GM23338 (cell line): ENCODE results near the gene PLA1A. TPM values are rescaled to one million over a fixed set of nuclear protein-coding genes. Genes with fewer than 3 reads are reported as not detected.

Experiments
- ATAC-seq: fragments of 200-7000 bp; cut with Tn5 transposase; 3 replicates; pipeline ENCODE4 v1.9.1; 2020
- DNase-seq: peaks from one replicate; pipeline ENCODE4 v3.0.0-alpha.2; 2015; ENCODE audit warnings: low spot score
- H2AFZ ChIP-seq: fragments of 200-600 bp; sonication (generic); 2 replicates; pipeline ENCODE4 v1.8.0; 2016; ENCODE audit warnings: antibody characterized with exemption, mild to moderate bottlenecking, moderate library complexity
- H3F3A ChIP-seq: fragments of 200-600 bp; sonication (generic); replicated peaks from 2 replicates; pipeline ENCODE4 v1.8.0; 2017; ENCODE audit warnings: antibody characterized with exemption, mixed run types, low read depth
- H3K27ac ChIP-seq: fragments of 200-600 bp; sonication (generic); 2 replicates; pipeline ENCODE4 v1.6.1; 2016; ENCODE audit warnings: low read depth
- H3K27me3 ChIP-seq: fragments of 200-600 bp; sonication (generic); 2 replicates; pipeline ENCODE4 v1.8.0; 2016; ENCODE audit warnings: mild to moderate bottlenecking, mixed run types, moderate library complexity; ENCODE audit not compliant: insufficient read depth
- H3K36me3 ChIP-seq: fragments of 200-600 bp; sonication (generic); 2 replicates; pipeline ENCODE4 v1.8.0; 2016; ENCODE audit warnings: mild to moderate bottlenecking; ENCODE audit not compliant: insufficient read depth
- H3K4me1 ChIP-seq: fragments of 200-600 bp; sonication (generic); 2 replicates; pipeline ENCODE4 v1.8.0; 2016; ENCODE audit warnings: mild to moderate bottlenecking, moderate library complexity; ENCODE audit not compliant: insufficient read depth
- H3K4me2 ChIP-seq: fragments of 200-600 bp; sonication (generic); 2 replicates; pipeline ENCODE4 v1.7.1; 2017; ENCODE audit warnings: mixed run types
- H3K4me3 ChIP-seq: fragments of 200-600 bp; sonication (generic); 2 replicates; pipeline ENCODE4 v1.6.1; 2016; ENCODE audit warnings: mixed run types
- H3K79me2 ChIP-seq: fragments of 200-600 bp; sonication (generic); replicated peaks from 2 replicates; pipeline ENCODE4 v1.8.0; 2017; ENCODE audit warnings: mild to moderate bottlenecking; ENCODE audit not compliant: insufficient read depth
- H3K9me2 ChIP-seq: fragments of 200-600 bp; sonication (generic); 2 replicates; pipeline ENCODE4 v1.8.0; 2017; ENCODE audit not compliant: insufficient read depth
- H4K20me1 ChIP-seq: fragments of 200-600 bp; sonication (generic); replicated peaks from 2 replicates; pipeline ENCODE4 v1.8.0; 2017; ENCODE audit warnings: mild to moderate bottlenecking; ENCODE audit not compliant: insufficient read depth
- H3K27ac Mint-ChIP-seq: 2 replicates; pipeline ENCODE4 v1.8.0; 2020; ENCODE audit warnings: inconsistent platforms, mild to moderate bottlenecking, moderate library complexity, mixed read lengths
- H3K27me3 Mint-ChIP-seq: 3 replicates; pipeline ENCODE4 v1.8.0; 2022; ENCODE audit warnings: low read depth, mild to moderate bottlenecking, moderate library complexity, mixed read lengths, inconsistent platforms; ENCODE audit not compliant: insufficient read depth, poor library complexity
- H3K36me3 Mint-ChIP-seq: 3 replicates; pipeline ENCODE4 v1.8.0; 2021; ENCODE audit warnings: low read depth, mild to moderate bottlenecking, inconsistent platforms, moderate library complexity, mixed read lengths
- H3K4me1 Mint-ChIP-seq: 3 replicates; pipeline ENCODE4 v1.8.0; 2020; ENCODE audit warnings: mild to moderate bottlenecking, inconsistent platforms, mixed read lengths
- H3K4me3 Mint-ChIP-seq: 3 replicates; pipeline ENCODE4 v1.8.0; 2021; ENCODE audit warnings: moderate library complexity, mild to moderate bottlenecking, inconsistent platforms, mixed read lengths
- H3K9me3 Mint-ChIP-seq: 3 replicates; pipeline ENCODE4 v1.8.0; 2020; ENCODE audit warnings: moderate library complexity, mild to moderate bottlenecking, inconsistent platforms, mixed read lengths
- EZH2phosphoT487 ChIP-seq: fragments of 200-600 bp; sonication (generic); IDR thresholded peaks from one replicate; pipeline ENCODE4 v1.8.1; 2018; ENCODE audit warnings: antibody characterized with exemption; ENCODE audit not compliant: unreplicated experiment
- JUNB ChIP-seq: IDR thresholded peaks from one replicate; pipeline ENCODE4 v1.6.1; 2016; ENCODE audit warnings: antibody characterized with exemption; ENCODE audit not compliant: unreplicated experiment
- NANOG ChIP-seq: IDR thresholded peaks from 2 replicates; pipeline ENCODE4 v1.6.1; 2016; ENCODE audit warnings: antibody characterized with exemption, borderline replicate concordance
- STAT1 ChIP-seq: IDR thresholded peaks from one replicate; pipeline ENCODE4 v1.6.1; 2016; ENCODE audit warnings: antibody characterized with exemption; ENCODE audit not compliant: unreplicated experiment
- ZNF114 ChIP-seq: fragments of 250-450 bp; sonication (Bioruptor Pico); IDR thresholded peaks from 2 replicates; pipeline ENCODE4 v1.5.0; 2020; ENCODE audit warnings: mild to moderate bottlenecking, moderate library complexity
- ZNF331 ChIP-seq: fragments of 250-450 bp; sonication (Bioruptor Pico); IDR thresholded peaks from 2 replicates; pipeline ENCODE4 v1.5.0; 2020; ENCODE audit warnings: low read depth, mild to moderate bottlenecking, moderate library complexity
- polyA plus RNA-seq: library from polyadenylated mRNA; unstranded; fragments of >200 nt; fragmentation: Nextera tagmentation; extraction: Ambion mirVana; gene quantifications from 2 replicates; pipeline ENCODE4 v1.2.1, GENCODE V29; 2016
- total RNA-seq: library from RNA; depleted of rRNA; stranded (reverse); fragments of >200 nt; shearing (Covaris generic); gene quantifications from 2 replicates; pipeline ENCODE4 v1.2.3, GENCODE V29; 2014
- TF ChIP-seq, protein P1 (sequence below), 2 experiments: fragments of 200-600 bp in 1 of 2; sonication (generic) in 1 of 2; conservative IDR thresholded peaks; 2 replicates each; pipeline versions ENCODE4 v1.5.1 to v1.6.1; 2016 to 2017; ENCODE audit warnings: antibody characterized with exemption in 2 of 2, low read depth in 2 of 2, mild to moderate bottlenecking in 2 of 2, moderate library complexity in 1 of 2
- TF ChIP-seq, protein P2 (sequence below): fragments of 250-450 bp; sonication (Bioruptor Pico); IDR thresholded peaks from 2 replicates; pipeline ENCODE4 v1.5.0; 2020; ENCODE audit warnings: mild to moderate bottlenecking, moderate library complexity
- TF ChIP-seq, protein P3 (sequence below): IDR thresholded peaks from one replicate; pipeline ENCODE4 v1.6.1; 2018; ENCODE audit warnings: antibody characterized with exemption; ENCODE audit not compliant: unreplicated experiment

Gene PLA1A
- total and polyA plus RNA-seq, 2 experiments from 2014 or later = not detected

DNA sequence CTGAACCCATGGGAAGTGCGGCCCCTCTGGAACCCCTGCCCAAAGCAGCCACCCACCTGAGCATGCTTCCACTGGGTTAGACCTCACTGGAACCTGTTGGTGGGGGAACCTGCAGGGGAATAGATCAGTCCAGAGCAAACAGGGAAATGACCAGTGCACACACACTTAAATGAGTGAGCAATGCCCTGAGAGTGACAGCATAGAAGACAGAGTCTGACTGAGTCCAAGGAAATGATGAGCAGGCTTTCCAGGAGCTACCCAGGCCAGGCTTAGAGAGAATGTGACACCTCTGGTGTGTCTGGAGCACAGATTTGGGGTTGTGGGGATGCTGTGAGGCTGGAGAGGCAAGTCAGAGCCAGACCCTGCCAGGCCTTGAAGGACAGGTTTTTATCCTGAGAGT, 28.5 kb downstream of the PLA1A start:
- H3K36me3 ChIP-seq = no peaks in the 10 kb centered on the region
- no peaks in the 10 kb centered on the region for H3F3A ChIP-seq
- Mint-ChIP-seq H3K36me3 (no peaks in the 10 kb centered on the region), H3K27me3 (peaks cover 4% of the 10 kb centered on the region), H3K9me3 (no peaks in the 10 kb centered on the region), H3K4me1 (peaks cover 21% of the 10 kb centered on the region), H3K4me3 (no peak overlapping the region), H3K27ac (no peak overlapping the region)
- no peaks in the 10 kb centered on the region for H3K27me3 ChIP-seq
- H2AFZ ChIP-seq = peak overlapping the region; percentile 32; the same call in 1 of the 2 replicates
- no peak for ATAC-seq
- H4K20me1 ChIP-seq = no peaks in the 10 kb centered on the region
- no peaks in the 10 kb centered on the region for H3K79me2 ChIP-seq
- no peak overlapping the region for H3K4me3 ChIP-seq
- H3K4me1 ChIP-seq = no peaks in the 10 kb centered on the region
- no peak for TF ChIP-seq ZNF331
- TF ChIP-seq, protein P1, sequence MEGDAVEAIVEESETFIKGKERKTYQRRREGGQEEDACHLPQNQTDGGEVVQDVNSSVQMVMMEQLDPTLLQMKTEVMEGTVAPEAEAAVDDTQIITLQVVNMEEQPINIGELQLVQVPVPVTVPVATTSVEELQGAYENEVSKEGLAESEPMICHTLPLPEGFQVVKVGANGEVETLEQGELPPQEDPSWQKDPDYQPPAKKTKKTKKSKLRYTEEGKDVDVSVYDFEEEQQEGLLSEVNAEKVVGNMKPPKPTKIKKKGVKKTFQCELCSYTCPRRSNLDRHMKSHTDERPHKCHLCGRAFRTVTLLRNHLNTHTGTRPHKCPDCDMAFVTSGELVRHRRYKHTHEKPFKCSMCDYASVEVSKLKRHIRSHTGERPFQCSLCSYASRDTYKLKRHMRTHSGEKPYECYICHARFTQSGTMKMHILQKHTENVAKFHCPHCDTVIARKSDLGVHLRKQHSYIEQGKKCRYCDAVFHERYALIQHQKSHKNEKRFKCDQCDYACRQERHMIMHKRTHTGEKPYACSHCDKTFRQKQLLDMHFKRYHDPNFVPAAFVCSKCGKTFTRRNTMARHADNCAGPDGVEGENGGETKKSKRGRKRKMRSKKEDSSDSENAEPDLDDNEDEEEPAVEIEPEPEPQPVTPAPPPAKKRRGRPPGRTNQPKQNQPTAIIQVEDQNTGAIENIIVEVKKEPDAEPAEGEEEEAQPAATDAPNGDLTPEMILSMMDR (conservative IDR thresholded peaks at IDR 0.05; ENCODE audit: low read depth in 2 of 2) = no peak
- no peak for TF ChIP-seq EZH2phosphoT487
- TF ChIP-seq, protein P2, sequence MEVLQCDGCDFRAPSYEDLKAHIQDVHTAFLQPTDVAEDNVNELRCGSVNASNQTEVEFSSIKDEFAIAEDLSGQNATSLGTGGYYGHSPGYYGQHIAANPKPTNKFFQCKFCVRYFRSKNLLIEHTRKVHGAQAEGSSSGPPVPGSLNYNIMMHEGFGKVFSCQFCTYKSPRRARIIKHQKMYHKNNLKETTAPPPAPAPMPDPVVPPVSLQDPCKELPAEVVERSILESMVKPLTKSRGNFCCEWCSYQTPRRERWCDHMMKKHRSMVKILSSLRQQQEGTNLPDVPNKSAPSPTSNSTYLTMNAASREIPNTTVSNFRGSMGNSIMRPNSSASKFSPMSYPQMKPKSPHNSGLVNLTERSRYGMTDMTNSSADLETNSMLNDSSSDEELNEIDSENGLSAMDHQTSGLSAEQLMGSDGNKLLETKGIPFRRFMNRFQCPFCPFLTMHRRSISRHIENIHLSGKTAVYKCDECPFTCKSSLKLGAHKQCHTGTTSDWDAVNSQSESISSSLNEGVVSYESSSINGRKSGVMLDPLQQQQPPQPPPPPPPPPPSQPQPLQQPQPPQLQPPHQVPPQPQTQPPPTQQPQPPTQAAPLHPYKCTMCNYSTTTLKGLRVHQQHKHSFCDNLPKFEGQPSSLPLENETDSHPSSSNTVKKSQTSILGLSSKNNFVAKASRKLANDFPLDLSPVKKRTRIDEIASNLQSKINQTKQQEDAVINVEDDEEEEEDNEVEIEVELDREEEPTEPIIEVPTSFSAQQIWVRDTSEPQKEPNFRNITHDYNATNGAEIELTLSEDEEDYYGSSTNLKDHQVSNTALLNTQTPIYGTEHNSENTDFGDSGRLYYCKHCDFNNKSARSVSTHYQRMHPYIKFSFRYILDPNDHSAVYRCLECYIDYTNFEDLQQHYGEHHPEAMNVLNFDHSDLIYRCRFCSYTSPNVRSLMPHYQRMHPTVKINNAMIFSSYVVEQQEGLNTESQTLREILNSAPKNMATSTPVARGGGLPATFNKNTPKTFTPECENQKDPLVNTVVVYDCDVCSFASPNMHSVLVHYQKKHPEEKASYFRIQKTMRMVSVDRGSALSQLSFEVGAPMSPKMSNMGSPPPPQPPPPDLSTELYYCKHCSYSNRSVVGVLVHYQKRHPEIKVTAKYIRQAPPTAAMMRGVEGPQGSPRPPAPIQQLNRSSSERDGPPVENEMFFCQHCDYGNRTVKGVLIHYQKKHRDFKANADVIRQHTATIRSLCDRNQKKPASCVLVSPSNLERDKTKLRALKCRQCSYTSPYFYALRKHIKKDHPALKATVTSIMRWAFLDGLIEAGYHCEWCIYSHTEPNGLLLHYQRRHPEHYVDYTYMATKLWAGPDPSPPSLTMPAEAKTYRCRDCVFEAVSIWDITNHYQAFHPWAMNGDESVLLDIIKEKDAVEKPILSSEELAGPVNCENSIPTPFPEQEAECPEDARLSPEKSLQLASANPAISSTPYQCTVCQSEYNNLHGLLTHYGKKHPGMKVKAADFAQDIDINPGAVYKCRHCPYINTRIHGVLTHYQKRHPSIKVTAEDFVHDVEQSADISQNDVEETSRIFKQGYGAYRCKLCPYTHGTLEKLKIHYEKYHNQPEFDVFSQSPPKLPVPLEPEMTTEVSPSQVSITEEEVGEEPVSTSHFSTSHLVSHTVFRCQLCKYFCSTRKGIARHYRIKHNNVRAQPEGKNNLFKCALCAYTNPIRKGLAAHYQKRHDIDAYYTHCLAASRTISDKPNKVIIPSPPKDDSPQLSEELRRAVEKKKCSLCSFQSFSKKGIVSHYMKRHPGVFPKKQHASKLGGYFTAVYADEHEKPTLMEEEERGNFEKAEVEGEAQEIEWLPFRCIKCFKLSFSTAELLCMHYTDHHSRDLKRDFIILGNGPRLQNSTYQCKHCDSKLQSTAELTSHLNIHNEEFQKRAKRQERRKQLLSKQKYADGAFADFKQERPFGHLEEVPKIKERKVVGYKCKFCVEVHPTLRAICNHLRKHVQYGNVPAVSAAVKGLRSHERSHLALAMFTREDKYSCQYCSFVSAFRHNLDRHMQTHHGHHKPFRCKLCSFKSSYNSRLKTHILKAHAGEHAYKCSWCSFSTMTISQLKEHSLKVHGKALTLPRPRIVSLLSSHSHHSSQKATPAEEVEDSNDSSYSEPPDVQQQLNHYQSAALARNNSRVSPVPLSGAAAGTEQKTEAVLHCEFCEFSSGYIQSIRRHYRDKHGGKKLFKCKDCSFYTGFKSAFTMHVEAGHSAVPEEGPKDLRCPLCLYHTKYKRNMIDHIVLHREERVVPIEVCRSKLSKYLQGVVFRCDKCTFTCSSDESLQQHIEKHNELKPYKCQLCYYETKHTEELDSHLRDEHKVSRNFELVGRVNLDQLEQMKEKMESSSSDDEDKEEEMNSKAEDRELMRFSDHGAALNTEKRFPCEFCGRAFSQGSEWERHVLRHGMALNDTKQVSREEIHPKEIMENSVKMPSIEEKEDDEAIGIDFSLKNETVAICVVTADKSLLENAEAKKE (CRISPR knock-in tag) = no peak
- no peak for DNase-seq
- no peak overlapping the region for H3K27ac ChIP-seq
- H3K9me2 ChIP-seq = no peaks in the 10 kb centered on the region
- no peak overlapping the region for H3K4me2 ChIP-seq

DNA sequence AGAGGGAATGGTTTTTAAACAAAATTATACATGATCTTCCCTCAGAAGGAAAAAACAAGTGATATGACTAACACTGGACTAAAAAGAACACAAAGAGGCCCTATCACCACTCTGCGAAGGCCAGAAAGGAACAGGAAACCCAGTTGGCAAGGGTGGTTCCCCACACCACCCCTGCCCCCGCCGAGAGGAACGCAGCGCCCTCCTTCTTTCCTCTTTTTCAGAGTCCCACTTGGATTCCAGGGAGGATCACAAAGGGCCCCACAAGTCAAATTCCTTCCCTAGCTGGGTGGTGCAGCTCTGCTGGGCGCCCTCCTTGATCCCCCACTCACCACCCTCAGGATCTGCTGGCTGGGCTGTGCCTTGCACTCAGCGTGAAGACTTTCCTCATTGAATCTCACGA, 29.8 kb downstream of the PLA1A start:
- Histone ChIP-seq H4K20me1 (no peaks in the 10 kb centered on the region), H3K4me1 (no peaks in the 10 kb centered on the region), H3K79me2 (no peaks in the 10 kb centered on the region), H3K27me3 (no peaks in the 10 kb centered on the region), H3K9me2 (no peaks in the 10 kb centered on the region), H3K36me3 (no peaks in the 10 kb centered on the region), H3K4me2 (no peak overlapping the region), H2AFZ (peak overlapping the region; percentile 78), H3K4me3 (no peak overlapping the region), H3F3A (no peaks in the 10 kb centered on the region), H3K27ac (no peak overlapping the region)
- Mint-ChIP-seq H3K9me3 (no peaks in the 10 kb centered on the region), H3K4me1 (peaks cover 21% of the 10 kb centered on the region), H3K27me3 (peaks cover 2% of the 10 kb centered on the region), H3K4me3 (no peak overlapping the region), H3K36me3 (no peaks in the 10 kb centered on the region), H3K27ac (no peak overlapping the region)
- TF ChIP-seq NANOG (no peak), STAT1 (no peak), JUNB (no peak), ZNF114 (CRISPR knock-in tag) (no peak)
- TF ChIP-seq, protein P3, sequence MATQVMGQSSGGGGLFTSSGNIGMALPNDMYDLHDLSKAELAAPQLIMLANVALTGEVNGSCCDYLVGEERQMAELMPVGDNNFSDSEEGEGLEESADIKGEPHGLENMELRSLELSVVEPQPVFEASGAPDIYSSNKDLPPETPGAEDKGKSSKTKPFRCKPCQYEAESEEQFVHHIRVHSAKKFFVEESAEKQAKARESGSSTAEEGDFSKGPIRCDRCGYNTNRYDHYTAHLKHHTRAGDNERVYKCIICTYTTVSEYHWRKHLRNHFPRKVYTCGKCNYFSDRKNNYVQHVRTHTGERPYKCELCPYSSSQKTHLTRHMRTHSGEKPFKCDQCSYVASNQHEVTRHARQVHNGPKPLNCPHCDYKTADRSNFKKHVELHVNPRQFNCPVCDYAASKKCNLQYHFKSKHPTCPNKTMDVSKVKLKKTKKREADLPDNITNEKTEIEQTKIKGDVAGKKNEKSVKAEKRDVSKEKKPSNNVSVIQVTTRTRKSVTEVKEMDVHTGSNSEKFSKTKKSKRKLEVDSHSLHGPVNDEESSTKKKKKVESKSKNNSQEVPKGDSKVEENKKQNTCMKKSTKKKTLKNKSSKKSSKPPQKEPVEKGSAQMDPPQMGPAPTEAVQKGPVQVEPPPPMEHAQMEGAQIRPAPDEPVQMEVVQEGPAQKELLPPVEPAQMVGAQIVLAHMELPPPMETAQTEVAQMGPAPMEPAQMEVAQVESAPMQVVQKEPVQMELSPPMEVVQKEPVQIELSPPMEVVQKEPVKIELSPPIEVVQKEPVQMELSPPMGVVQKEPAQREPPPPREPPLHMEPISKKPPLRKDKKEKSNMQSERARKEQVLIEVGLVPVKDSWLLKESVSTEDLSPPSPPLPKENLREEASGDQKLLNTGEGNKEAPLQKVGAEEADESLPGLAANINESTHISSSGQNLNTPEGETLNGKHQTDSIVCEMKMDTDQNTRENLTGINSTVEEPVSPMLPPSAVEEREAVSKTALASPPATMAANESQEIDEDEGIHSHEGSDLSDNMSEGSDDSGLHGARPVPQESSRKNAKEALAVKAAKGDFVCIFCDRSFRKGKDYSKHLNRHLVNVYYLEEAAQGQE = no peak
- DNase-seq (peak; percentile 15), ATAC-seq (peak; percentile 60)
